Non-pigmented ciliary epithelial cell (primary cell): ENCODE measurements around the gene TRIM9.

Experiments used
- DNase-seq: peaks from one replicate; pipeline ENCODE4 v3.0.0-alpha.2; 2010; ENCODE audit warnings: low read depth

The TRIM9 gene

DNA sequence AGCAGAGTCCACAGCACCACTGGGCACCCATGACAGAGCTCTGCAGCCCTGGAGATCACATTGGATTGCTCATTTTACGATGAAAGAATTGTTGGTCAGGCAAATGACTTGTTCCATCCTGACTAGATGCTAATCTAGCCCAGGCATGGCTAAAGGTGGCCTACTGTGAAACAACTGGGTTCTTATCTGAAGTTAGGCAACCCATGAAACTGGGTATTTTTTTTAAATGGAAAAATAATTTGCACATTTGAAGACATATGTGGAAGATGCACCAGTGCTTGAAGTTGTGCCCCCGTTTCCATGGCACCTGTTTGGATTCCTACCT lies 158.9 kb downstream of the TRIM9 start:
- DNase-seq = no peak

DNA sequence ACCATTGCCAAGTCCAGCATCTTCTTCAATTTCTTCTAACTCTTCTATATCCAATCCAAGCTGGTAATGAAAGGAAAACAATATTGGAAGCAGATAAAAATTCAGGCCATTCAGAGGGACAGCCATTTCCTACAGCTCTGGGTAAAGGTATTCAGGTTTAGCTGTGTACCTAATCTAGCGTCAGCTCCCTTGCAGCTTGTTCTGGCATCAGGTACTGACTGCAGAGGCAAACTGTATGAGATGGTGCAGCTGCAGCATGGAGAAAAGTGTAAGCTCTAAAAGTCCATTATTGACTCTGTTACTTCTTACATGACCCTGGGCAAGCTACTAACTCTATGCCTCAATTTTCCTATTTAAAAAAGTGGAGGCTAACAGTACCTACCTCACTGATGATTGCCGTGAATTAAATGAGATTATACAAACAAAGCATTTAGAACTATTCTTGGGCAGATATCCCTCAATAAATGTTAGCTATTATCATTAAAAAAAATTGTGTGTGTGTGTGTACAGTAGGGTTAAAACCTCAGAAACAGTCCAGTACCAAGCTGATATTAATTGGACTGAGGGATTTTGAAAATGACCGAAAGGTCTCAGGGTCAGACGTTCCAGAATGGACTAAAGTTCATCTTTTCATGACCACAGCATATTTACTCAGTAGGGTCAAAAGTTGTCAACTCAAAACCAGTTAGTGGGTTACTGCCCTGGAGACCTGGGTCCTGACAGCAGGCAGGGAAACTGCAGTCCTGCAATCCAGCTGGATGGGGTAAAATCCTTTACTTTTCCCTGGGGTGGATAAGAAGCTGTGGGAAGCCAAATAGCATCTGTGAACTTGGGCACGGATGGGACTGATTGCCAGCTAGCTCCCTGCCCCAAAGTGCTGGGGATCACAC lies 159.5 kb downstream of the TRIM9 start:
- no peak for DNase-seq

DNA sequence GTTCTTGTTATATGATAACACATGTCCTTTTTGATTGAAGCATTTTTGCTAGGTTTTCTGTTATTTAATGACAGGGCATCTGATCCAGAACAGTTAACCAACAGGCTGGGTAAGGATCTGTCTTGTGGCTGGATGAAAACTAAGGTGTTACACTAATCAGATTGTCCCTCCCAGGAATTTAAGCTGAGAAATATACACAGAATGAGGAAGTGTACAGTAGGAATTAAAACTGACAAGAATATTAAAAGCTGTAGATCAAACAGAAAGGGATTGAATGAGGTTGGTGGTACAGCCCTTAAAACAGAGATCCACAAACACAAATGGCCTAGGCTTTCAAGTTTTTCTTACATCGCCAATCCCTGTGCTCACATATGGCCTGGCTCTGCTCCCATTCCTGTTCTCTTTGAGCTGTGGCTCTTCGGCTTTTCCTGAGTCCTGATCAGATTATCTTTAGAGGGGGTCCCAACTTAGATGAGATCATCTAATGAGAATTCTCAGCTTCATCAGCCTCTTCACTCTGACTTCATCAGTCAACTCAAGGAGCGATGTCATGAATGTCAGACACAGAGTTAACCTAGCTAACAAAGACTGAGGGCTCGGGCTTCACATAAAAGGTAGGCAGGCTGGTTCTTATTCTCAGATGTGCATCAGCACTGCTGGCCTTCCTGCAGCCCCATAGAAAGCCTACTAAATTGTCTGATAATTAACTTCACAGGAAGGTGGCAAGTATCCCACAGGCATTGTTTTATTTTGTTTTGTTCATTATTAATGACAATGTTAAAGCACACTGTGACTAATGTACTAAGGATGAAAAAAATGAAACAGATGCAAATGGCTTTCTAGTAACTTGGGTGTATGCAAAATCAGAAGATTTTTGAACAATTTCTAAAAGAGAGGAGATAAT lies 162.1 kb downstream of the TRIM9 start:
- DNase-seq = no peak

DNA sequence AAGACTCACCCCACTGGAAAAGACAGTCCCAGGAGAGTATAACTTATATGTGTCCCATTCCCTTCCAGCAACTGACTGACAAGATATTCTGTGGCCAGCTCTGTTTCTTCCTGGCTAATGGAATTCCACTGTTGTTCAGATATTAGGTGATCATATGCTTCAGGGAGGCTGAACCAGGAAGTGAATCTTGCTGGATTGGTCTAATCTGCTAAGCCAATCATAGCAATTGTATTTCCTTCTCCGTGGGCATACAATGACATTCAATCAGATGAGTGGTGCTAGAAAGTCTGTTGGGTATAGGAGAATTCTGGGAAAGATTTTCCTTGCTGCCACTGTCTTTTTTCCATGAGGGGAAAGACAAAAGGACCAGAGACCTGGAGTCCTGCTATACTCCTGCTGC lies 162.7 kb downstream of the TRIM9 start:
- no peak for DNase-seq

DNA sequence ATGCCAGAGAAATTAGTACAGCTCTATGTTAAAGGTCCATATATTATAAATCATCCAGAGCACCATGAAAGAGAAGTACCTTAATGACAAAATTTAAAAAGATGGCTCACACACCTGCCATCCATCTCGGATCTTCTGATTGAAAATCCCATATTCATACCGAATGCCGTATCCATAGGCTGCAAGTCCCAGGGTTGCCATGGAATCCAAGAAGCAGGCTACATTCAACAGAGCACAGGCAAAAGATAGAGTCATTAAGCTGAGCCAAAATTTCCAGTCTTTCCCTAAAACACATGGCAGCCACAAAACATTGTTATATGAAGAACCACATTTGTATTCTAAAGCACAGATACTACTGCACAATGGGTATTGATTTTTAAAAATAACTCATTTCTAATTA lies 163.3 kb downstream of the TRIM9 start:
- DNase-seq = no peak

DNA sequence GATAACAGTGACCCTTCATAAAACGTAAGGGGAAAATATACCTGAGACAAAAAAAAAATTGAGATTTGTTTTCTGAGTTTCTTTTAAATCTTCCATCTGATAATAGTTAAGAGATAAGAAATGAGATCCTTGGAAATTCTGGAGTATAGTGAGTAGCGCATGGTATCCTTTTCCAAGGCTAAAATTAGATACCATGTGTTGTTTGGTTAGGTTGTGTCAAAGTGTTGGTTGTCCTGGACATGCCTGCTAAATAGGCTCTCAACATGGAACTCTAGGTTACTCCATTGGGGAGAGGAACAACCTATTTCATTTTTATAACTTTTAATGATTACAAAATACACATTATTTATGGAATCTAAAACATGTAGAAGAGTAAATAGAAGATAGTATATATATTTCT lies 165.4 kb downstream of the TRIM9 start:
- DNase-seq = no peak

DNA sequence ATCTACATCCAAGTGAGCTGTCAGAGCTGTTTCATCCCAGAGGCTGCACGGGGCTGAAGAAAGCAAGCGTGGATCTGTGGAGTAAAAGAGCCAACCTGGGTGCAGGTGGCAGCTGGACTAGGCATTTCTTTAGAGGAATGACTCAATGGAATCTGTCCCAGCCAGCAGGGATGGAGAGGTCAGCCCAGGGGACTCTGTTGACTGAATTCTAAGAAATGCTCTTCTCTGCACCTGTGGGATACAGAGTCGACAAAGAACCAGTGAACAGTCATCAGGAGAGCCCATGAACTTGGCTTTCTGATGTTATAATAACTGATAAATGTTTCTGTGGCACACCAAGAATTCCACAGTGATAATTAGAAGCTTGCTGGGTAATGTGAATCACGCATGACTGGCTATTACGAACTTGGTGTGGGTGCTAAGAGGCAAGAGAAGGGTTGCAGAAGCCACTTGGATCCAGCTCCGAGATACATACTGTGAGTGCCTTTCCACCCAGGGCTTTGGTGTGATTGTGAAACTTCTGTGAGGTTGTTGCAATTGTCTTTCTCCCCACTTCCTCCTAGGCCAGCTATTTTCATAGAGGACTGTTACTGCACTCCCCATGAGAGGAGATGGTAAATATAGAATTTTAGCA lies 166.8 kb downstream of the TRIM9 start:
- DNase-seq = peak; percentile 49

DNA sequence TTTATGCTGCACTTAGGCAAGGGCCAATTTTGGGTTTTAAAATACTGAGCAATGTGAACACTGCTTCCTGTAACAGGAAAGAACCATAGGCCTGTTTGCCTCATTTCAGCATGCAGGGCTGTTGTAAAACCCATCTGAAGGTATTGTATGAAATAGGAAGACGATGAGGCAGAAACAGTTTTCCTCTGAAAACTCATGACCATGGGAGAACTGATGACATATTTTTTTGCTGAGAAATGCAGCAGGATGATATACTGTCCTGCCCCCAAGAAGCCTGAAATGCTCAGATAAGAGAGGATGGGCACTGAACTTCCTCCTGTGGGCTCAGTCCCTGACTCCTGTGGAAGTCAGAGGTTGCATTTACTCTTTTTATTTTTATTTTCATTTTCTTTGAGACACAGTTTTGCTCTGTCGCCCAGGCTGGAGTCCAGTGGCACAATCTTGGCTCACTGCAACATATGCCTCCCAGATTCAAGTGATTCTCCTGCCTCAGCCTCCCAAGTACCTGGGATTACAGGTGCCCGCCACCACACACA lies 168.0 kb downstream of the TRIM9 start:
- no peak for DNase-seq
